B cell (primary cell): ENCODE measurements around the gene SH3D19. TPM values are rescaled to one million over a fixed set of nuclear protein-coding genes. Genes with fewer than 3 reads are reported as not detected.

ENCODE experiments used
- ATAC-seq: fragments of 200-7000 bp; cut with Tn5 transposase; one replicate; pipeline ENCODE4 v1.10.0; 2021; ENCODE audit warnings: low read depth, mild to moderate bottlenecking, moderate number of reproducible peaks, moderate library complexity
- CTCF ChIA-PET: fragments of 350-600 bp; sonication (Branson Sonifier 250); formaldehyde crosslinking; loops from one replicate; lab custom pipeline; 2021; ENCODE audit warnings: antibody characterized with exemption, inconsistent platforms; lab: Charles Lee
- POLR2A ChIA-PET: fragments of 350-600 bp; sonication (Branson Sonifier 250); formaldehyde crosslinking; loops from one replicate; lab custom pipeline; 2021; ENCODE audit warnings: antibody characterized with exemption; lab: Charles Lee
- DNase-seq: peaks from one replicate; pipeline ENCODE4 v3.0.0; 2013
- H2AFZ ChIP-seq: 2 replicates; pipeline ENCODE4 v1.6.1; 2012; ENCODE audit warnings: mild to moderate bottlenecking, low read depth, low read length; ENCODE audit not compliant: insufficient read depth, poor library complexity, severe bottlenecking
- H3K27ac ChIP-seq, 2 donors: 1 replicate in 1 of 2; 2 replicates in 1 of 2; pipeline ENCODE4 v1.5.1; 2012 to 2013; ENCODE audit warnings: low read length in 2 of 2, mild to moderate bottlenecking in 2 of 2, moderate library complexity in 1 of 2
- H3K27me3 ChIP-seq, 4 experiments: fragments of 200-600 bp in 1 of 4; sonication (generic) in 1 of 4; replicated peaks in 1 of 4; 1 replicate in 2 of 4; 2 replicates in 2 of 4; pipeline versions ENCODE4 v1.6.1 to v1.7.0; 2013 to 2016; ENCODE audit warnings: low read length in 3 of 4, mild to moderate bottlenecking in 2 of 4, mixed read lengths in 1 of 4, moderate library complexity in 1 of 4; ENCODE audit not compliant: insufficient read depth in 4 of 4, control insufficient read depth in 3 of 4; ENCODE audit errors: control extremely low read depth in 1 of 4
- H3K36me3 ChIP-seq, 2 experiments: replicated peaks in 1 of 2; 1 replicate in 1 of 2; 2 replicates in 1 of 2; pipeline versions ENCODE4 v1.6.1 to v1.7.1; 2013; ENCODE audit warnings: low read length in 1 of 2; ENCODE audit not compliant: insufficient read depth in 2 of 2, control insufficient read depth in 1 of 2; ENCODE audit errors: control extremely low read depth in 1 of 2, extremely low read depth in 1 of 2
- H3K4me1 ChIP-seq, 2 donors: fragments of 200-600 bp in 1 of 2; sonication (generic) in 1 of 2; 1 replicate in 1 of 2; 2 replicates in 1 of 2; pipeline versions ENCODE4 v1.5.1 to v1.6.1; 2013 to 2017; ENCODE audit warnings: low read length in 2 of 2; ENCODE audit not compliant: control insufficient read depth in 2 of 2, insufficient read depth in 2 of 2
- H3K4me2 ChIP-seq: replicated peaks from 2 replicates; pipeline ENCODE3; 2012; ENCODE audit warnings: mild to moderate bottlenecking, low read depth, low read length; ENCODE audit not compliant: poor library complexity, severe bottlenecking
- H3K4me3 ChIP-seq, 5 experiments: fragments of 200-600 bp in 1 of 5; sonication (generic) in 1 of 5; 1 replicate in 3 of 5; 2 replicates in 2 of 5; pipeline versions ENCODE4 v1.5.1 to v1.7.0; 2011 to 2016; ENCODE audit warnings: low read length in 4 of 5, mild to moderate bottlenecking in 4 of 5, low read depth in 2 of 5, control low read depth in 1 of 5, moderate library complexity in 1 of 5; ENCODE audit not compliant: insufficient read depth in 1 of 5; ENCODE audit errors: control extremely low read depth in 1 of 5, extremely low read depth in 1 of 5
- H3K79me2 ChIP-seq: fragments of 200-600 bp; sonication (generic); one replicate; pipeline ENCODE4 v1.6.0; 2016; ENCODE audit warnings: low read length; ENCODE audit not compliant: control insufficient read depth, insufficient read depth
- H3K9ac ChIP-seq: fragments of 200-600 bp; sonication (generic); 2 replicates; pipeline ENCODE4 v1.6.1; 2017; ENCODE audit warnings: mild to moderate bottlenecking, low read length, moderate library complexity
- H3K9me3 ChIP-seq, 3 donors: one replicate each; pipeline versions ENCODE4 v1.6.1 to v1.7.1; 2013; ENCODE audit warnings: low read length in 2 of 3; ENCODE audit not compliant: control insufficient read depth in 2 of 3, insufficient read depth in 1 of 3; ENCODE audit errors: control extremely low read depth in 1 of 3
- H4K20me1 ChIP-seq: 2 replicates; pipeline ENCODE4 v1.6.0; 2012; ENCODE audit warnings: mild to moderate bottlenecking, low read length; ENCODE audit not compliant: insufficient read depth, control insufficient read depth, poor library complexity, severe bottlenecking
- H3K27ac Mint-ChIP-seq: one replicate; pipeline ENCODE4 v1.8.0; 2021; ENCODE audit warnings: mixed read lengths
- H3K27me3 Mint-ChIP-seq: one replicate; pipeline ENCODE4 v1.8.0; 2021; ENCODE audit warnings: mixed read lengths
- H3K4me1 Mint-ChIP-seq: one replicate; pipeline ENCODE4 v1.8.0; 2021; ENCODE audit warnings: mixed read lengths
- H3K4me3 Mint-ChIP-seq: one replicate; pipeline ENCODE4 v1.8.0; 2021; ENCODE audit warnings: mixed read lengths
- H3K9me3 Mint-ChIP-seq: one replicate; pipeline ENCODE4 v1.8.0; 2022; ENCODE audit warnings: mixed read lengths; ENCODE audit not compliant: insufficient read depth
- CTCF ChIP-seq: fragments of 200-600 bp; IDR thresholded peaks from one replicate; pipeline ENCODE4 v1.8.0; 2022; ENCODE audit warnings: antibody characterized with exemption, mild to moderate bottlenecking
- EZH2 ChIP-seq: IDR thresholded peaks from 2 replicates; pipeline ENCODE4 v1.6.1; 2012; ENCODE audit warnings: borderline replicate concordance, low read depth, mild to moderate bottlenecking, moderate library complexity, low read length; ENCODE audit not compliant: insufficient read depth, poor library complexity, severe bottlenecking
- WGBS: methylation state at CpG from one replicate; pipeline ENCODE4 v1.1.5; 2013; ENCODE audit warnings: missing lambda C conversion rate; ENCODE audit not compliant: insufficient coverage; 5-methylcytosine and 5-hydroxymethylcytosine counted together
- intact Hi-C: fragments of 100-400 bp; cut with micrococcal nuclease; formaldehyde crosslinking; loops from one replicate; pipeline ENCODE4 v1.10.0; 2022
- polyA plus RNA-seq: library from polyadenylated mRNA; depleted of rRNA; stranded (reverse); fragments of >200 nt; gene quantifications from 2 replicates; pipeline ENCODE4 v1.2.3, GENCODE V29; 2012
- total RNA-seq, 2 donors: library from RNA; stranded (reverse); fragments of 120-200 nt in 1 of 2; gene quantifications; 1 replicate in 1 of 2; 2 replicates in 1 of 2; pipeline versions ENCODE4 v1.2.3 to v1.2.4, GENCODE V29; 2013 to 2022

Gene SH3D19
- total and polyA plus RNA-seq, 2 donors (not counting 1 experiment from before 2014, with no cell fraction given) = 0.01 TPM; not detected in 1

GRCh38 chr4:151304226-151304625 lies 21.2 kb downstream of the SH3D19 start:
- Histone ChIP-seq H3K27me3 (no peaks in the 10 kb centered on the region), H3K4me1 (no peaks in the 10 kb centered on the region), H4K20me1 (no peaks in the 10 kb centered on the region), H3K4me2 (no peak overlapping the region), H3K36me3 (no peaks in the 10 kb centered on the region), H3K4me3 (no peak overlapping the region), H3K27ac (no peak overlapping the region), H3K9ac (no peak overlapping the region), H2AFZ (no peak overlapping the region), H3K79me2 (no peaks in the 10 kb centered on the region), H3K9me3 (peaks cover 0 to 4% (median 2%) of the 10 kb centered on the region in 3 donors)
- TF ChIP-seq EZH2 (no peak), CTCF (no peak)
- ATAC-seq (no peak), DNase-seq (no peak)
- H3K27me3 Mint-ChIP-seq = peaks cover 6% of the 10 kb centered on the region
- CTCF ChIA-PET = no interaction called here
- intact Hi-C loops = no loop called here
- no peak overlapping the region for H3K27ac Mint-ChIP-seq
- no peaks in the 10 kb centered on the region for H3K9me3 Mint-ChIP-seq
- H3K4me1 Mint-ChIP-seq = no peaks in the 10 kb centered on the region
- POLR2A ChIA-PET = no interaction called here
- H3K4me3 Mint-ChIP-seq = no peak overlapping the region

GRCh38 chr4:151302432-151302831 lies 23.0 kb downstream of the SH3D19 start:
- intact Hi-C loops = no loop called here
- no peaks in the 10 kb centered on the region for H3K4me1 ChIP-seq
- no peaks in the 10 kb centered on the region for H3K36me3 ChIP-seq
- H3K27me3 Mint-ChIP-seq = peaks cover 6% of the 10 kb centered on the region
- no peaks in the 10 kb centered on the region for H3K4me1 Mint-ChIP-seq
- ATAC-seq = no peak
- 100% methylated on average over 2 of the region's 4 CpGs for WGBS
- no peaks in the 10 kb centered on the region for H3K27me3 ChIP-seq
- H3K9me3 Mint-ChIP-seq = no peaks in the 10 kb centered on the region
- no peak overlapping the region for H3K4me3 Mint-ChIP-seq
- H3K79me2 ChIP-seq = no peaks in the 10 kb centered on the region
- H3K9ac ChIP-seq = no peak overlapping the region
- H3K27ac Mint-ChIP-seq = no peak overlapping the region
- DNase-seq = no peak
- H2AFZ ChIP-seq = no peak overlapping the region
- TF ChIP-seq CTCF (no peak), EZH2 (no peak)
- no peaks in the 10 kb centered on the region for H4K20me1 ChIP-seq
- ChIA-PET CTCF (no interaction called here), POLR2A (no interaction called here)
- H3K4me3 ChIP-seq = no peak overlapping the region
- H3K9me3 ChIP-seq = peaks cover 0 to 3% (median 2%) of the 10 kb centered on the region in 3 donors
- H3K4me2 ChIP-seq = no peak overlapping the region
- no peak overlapping the region for H3K27ac ChIP-seq
